ENCODE data around the gene CD177.
"Not testable (repeated sequence)": the region's sequence is repeated elsewhere in the genome, so short reads cannot be mapped to it uniquely, and the experiment has no call there.

The CD177 gene

GRCh38 chr19:43382586-43383216 is 29.2 kb downstream of the CD177 start:
- FAIRE-seq: not testable (repeated sequence)

- not testable (repeated sequence) for FAIRE-seq
Measured at GRCh38 chr19:43383254-43383653, 29.8 kb downstream of the CD177 start.

DNA sequence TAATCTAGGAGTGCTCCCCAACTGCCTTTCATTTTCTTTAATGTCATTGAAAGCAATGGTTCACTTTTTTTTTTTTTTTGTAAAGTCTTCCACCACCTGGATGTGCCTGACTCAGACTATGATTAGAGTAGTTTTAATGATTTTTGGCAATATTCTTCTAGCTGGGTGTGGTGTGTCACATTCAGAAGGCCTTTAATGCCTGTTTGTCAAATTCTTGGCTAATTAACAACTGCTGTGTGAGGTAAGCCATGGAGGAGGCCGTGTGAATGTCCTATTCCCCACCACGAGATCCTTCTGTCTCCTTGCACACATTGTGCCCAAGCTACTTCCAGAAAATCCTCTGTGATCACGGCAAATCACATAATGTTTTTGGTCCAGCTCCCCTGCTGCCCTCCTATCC is 30.3 kb downstream of the CD177 start:
- not testable (repeated sequence) for FAIRE-seq

DNA sequence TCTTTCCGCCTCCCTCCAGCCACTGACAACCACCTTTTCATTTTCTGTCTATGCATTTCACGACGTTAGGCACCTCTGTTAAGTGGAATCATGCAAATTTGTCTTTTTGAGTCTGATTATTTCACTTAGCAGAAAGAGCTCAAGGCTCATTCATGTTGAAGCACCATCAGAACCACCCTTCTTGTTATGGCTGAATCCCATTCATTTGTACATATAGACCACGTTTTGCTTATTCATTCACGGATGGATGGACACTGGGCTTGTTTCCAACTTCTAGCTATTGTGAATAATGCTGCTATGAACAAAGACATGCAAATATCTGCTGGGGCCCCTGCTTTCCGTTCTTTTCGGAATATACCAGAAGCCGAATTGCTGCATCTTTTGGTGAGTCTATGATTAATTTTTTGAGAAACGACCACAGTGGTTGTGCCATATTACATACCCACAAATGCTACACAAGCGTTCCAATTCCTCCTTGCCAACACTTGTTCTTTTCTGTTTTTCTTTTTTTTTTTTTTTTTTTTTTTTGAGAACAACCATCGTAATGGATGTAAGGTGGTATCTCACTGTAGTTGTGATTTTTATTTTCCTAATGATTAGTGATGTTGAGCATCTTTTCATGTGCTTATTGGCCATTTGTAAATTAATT is 37.5 kb downstream of the CD177 start:
- not testable (repeated sequence) for FAIRE-seq

GRCh38 chr19:43391552-43391935 is 38.1 kb downstream of the CD177 start:
- FAIRE-seq: not testable (repeated sequence)

DNA sequence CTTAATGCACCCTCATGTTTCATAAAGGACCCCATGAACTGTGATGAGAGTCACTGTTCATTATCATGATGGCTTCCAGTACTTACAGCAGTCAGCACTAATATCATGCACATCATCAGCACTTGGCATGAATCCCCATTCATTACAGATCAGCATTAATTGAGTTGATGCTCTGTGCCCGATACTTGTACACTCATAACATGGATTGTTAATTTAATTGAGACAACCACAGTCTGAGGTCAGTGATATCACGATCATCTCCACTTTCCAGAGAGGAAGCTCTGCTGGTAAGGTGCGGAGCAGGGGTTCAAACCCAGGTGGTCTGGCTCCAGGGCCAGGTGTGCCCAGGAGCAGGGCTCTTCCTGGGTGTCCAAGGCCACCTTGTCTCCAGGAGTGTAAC is 40.0 kb downstream of the CD177 start:
- not testable (repeated sequence) for FAIRE-seq

DNA sequence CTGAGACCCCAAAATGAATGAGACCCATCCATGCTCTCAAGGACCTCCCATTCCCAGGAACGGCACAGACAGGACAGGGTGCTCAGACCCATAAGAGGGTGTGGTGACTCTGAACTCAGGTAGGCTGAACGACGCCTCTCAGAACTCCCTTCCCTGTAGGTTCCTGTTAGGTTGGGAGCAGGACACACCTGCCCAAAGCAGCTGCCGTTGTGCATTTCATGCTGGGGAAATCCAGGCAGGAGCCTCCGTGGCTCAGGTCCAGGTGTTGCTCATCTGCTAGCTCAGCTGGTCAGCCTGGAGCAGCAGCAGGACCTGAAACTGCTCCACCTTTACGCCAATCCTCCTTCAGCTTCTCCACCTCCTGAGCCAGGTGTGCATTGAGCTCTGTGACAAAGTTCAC is 42.1 kb downstream of the CD177 start:
- FAIRE-seq: no peak

DNA sequence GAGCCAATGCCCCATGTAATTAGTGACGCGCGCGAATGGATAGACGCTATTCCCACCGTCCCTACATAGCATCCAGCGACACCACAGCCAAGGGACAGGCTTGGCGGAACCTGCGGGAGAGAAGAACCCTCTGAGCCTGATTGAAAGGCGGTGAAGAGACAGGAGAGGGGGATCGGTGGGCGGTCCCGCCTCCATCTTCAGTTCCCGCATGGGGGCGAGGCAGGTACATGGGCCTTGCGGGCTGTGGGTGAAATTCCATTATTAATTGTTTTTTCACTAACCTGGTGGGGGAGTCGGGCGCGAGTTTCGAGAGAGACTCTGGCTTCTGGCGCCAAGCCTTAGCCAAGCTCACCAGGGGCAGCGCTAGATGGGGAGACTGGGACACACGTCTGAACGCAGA is 52.8 kb downstream of the CD177 start:
- no peak for FAIRE-seq

DNA sequence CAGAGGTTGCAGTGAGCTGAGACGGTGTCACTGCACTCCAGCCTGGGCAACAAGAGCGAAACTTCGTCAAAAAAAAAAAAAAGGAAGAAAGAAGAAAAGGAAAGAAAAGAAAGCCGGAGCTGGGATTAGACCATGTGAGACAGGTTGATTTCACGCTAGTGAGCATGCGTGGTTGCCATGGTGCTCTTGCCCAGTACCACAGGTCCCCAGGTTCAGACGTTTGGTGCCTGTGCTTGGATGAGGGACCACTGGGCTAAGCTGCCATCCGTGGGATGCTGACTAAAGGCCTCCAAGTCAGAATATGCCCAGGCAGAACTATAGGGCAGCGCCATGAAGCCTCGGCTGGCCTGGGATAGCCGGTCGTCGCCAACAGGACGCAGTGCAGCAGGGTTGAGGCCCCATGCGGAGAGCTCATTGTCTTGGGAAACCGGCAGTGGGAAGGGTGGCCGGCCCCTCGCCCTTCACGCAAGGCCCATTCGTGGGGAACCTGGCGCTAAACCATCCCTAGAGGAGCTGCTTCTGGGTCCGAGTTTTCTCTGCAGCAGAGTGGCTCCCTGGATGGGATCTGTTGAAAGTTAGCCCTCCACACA is 54.0 kb downstream of the CD177 start:
- no peak for FAIRE-seq

DNA sequence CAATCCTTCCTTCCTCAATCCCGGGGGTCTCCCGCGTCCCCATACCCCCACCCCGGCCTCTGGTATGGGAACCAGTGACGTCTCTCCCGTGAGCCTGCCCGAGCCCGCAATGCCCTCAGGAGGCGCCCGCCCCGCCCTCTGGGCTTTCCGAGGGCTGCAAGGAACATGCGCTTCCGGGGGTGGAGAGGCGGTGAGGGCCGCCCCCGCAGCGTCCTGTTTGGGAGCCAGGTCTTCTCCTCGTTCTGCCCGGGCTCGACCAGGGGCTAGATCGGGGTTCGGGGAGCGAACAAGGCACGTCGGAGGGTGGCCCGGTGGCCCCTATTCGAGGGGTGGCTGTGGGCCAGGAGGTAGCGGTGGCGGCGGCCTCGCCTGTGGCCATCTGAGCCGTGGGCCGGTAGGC is 54.6 kb downstream of the CD177 start:
- FAIRE-seq: no peak

- FAIRE-seq: no peak
Measured at GRCh38 chr19:43409415-43409814, 55.9 kb downstream of the CD177 start.

DNA sequence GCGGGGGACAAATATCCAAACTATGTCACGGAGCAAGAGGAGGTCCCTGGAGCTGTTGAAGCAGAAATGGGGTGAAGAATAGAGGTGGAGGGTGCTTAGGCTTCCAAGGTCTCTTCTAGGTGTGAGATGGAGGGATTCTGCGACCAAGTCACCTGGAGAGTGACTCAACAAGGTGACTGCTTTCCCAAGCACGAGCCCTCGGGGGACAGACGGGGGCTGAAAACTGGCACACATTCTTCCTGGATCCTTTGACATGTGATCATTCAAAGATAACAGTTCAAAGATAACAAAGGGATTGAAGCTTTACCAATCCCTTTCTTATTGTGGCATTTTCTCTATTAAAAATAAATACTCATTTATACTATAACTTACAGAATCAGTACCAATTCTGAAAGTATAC is 59.0 kb downstream of the CD177 start:
- no peak for FAIRE-seq

Data from G401.6 (cell line).